GM18517 (cell line): ENCODE results near the gene USP17L30.
"Not testable (repeated sequence)": the region's sequence is repeated elsewhere in the genome, so short reads cannot be mapped to it uniquely, and the experiment has no call there.

Experiments
- ATAC-seq: cut with Tn5 transposase; IDR thresholded peaks from one replicate; pipeline ENCODE4 v1.9.1; 2021; ENCODE audit warnings: mild to moderate bottlenecking, moderate library complexity; ENCODE audit not compliant: unreplicated experiment

USP17L30 gene

DNA sequence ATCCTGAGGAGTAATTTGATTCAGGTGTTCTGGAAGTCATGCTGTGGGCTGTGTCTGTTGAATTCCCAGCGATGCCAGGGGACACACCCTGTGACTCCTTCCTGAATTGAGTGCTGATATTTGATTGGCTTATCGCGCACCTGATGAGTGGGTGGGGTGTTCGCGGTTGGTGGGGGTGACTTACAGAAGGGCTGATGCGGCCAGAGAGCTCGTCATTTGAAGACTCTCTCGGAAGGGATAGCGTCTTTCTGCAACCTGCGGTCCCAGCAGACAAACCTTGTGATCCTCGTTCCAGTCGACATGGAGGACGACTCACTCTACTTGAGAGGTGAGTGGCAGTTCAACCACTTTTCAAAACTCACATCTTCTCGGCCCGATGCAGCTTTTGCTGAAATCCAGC, at the start of gene USP17L30:
USP17L30 (plus strand) TSS at position 301 of the 400 bp plus-strand sequence; CDS start at position 301, 0 bp downstream.
- ATAC-seq: not testable (repeated sequence)

GRCh38 chr4:9324191-9324590, 38.7 kb upstream of the USP17L30 start:
- not testable (repeated sequence) for ATAC-seq

- not testable (repeated sequence) for ATAC-seq
Observed at GRCh38 chr4:9324865-9325264, 38.1 kb upstream of the USP17L30 start, which contains the start of gene USP17L24. Gene USP17L24 (plus strand): TSS chr4:9325165. CDS start chr4:9325165, 0 bp downstream.

DNA sequence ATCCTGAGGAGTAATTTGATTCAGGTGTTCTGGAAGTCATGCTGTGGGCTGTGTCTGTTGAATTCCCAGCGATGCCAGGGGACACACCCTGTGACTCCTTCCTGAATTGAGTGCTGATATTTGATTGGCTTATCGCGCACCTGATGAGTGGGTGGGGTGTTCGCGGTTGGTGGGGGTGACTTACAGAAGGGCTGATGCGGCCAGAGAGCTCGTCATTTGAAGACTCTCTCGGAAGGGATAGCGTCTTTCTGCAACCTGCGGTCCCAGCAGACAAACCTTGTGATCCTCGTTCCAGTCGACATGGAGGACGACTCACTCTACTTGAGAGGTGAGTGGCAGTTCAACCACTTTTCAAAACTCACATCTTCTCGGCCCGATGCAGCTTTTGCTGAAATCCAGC, 33.3 kb upstream of the USP17L30 start, which contains the start of gene USP17L25:
USP17L25 (plus strand) TSS at position 301 of the 400 bp plus-strand sequence; CDS start at position 301, 0 bp downstream.
- ATAC-seq: not testable (repeated sequence)

- ATAC-seq: not testable (repeated sequence)
Observed at GRCh38 chr4:9334358-9334757, 28.6 kb upstream of the USP17L30 start, which contains the start of gene USP17L26. Gene USP17L26 (plus strand): TSS chr4:9334658. CDS start chr4:9334658, 0 bp downstream.

DNA sequence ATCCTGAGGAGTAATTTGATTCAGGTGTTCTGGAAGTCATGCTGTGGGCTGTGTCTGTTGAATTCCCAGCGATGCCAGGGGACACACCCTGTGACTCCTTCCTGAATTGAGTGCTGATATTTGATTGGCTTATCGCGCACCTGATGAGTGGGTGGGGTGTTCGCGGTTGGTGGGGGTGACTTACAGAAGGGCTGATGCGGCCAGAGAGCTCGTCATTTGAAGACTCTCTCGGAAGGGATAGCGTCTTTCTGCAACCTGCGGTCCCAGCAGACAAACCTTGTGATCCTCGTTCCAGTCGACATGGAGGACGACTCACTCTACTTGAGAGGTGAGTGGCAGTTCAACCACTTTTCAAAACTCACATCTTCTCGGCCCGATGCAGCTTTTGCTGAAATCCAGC, 23.8 kb upstream of the USP17L30 start, which contains the start of gene USP17L5:
USP17L5 (plus strand) TSS at position 301 of the 400 bp plus-strand sequence; CDS start at position 301, 0 bp downstream.
- ATAC-seq: not testable (repeated sequence)

DNA sequence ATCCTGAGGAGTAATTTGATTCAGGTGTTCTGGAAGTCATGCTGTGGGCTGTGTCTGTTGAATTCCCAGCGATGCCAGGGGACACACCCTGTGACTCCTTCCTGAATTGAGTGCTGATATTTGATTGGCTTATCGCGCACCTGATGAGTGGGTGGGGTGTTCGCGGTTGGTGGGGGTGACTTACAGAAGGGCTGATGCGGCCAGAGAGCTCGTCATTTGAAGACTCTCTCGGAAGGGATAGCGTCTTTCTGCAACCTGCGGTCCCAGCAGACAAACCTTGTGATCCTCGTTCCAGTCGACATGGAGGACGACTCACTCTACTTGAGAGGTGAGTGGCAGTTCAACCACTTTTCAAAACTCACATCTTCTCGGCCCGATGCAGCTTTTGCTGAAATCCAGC, 19.1 kb upstream of the USP17L30 start, which contains the start of gene USP17L27:
USP17L27 (plus strand) TSS at position 301 of the 400 bp plus-strand sequence; CDS start at position 301, 0 bp downstream.
- ATAC-seq: not testable (repeated sequence)

- ATAC-seq: not testable (repeated sequence)
Observed at GRCh38 chr4:9348593-9348992, 14.3 kb upstream of the USP17L30 start, which contains the start of gene USP17L28. Gene USP17L28 (plus strand): TSS chr4:9348893. CDS start chr4:9348893, 0 bp downstream.

- not testable (repeated sequence) for ATAC-seq
Observed at GRCh38 chr4:9350866-9351265, 12.1 kb upstream of the USP17L30 start.

DNA sequence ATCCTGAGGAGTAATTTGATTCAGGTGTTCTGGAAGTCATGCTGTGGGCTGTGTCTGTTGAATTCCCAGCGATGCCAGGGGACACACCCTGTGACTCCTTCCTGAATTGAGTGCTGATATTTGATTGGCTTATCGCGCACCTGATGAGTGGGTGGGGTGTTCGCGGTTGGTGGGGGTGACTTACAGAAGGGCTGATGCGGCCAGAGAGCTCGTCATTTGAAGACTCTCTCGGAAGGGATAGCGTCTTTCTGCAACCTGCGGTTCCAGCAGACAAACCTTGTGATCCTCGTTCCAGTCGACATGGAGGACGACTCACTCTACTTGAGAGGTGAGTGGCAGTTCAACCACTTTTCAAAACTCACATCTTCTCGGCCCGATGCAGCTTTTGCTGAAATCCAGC, 9.6 kb upstream of the USP17L30 start, which contains the start of gene USP17L29:
USP17L29 (plus strand) TSS at position 301 of the 400 bp plus-strand sequence; CDS start at position 301, 0 bp downstream.
- not testable (repeated sequence) for ATAC-seq

DNA sequence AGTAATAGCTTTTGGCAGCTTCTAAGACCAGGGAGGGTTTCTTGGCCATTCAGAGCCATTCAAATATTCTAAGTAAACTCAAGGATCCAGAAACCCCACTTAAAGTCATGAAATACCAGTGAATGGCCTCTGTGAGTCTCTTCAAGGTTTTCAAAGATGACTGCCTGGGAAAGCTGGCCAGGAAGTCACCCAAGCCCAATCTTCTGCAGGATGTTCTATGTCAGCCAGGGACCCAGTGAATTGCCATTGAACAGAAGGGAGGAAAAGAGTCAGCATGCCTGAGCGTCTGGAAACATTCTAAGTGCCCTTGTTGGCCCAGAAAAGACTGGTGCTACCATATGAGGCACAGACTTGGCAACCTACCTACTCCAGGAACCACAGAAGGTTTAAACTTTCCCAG, 17.0 kb downstream of the USP17L30 start:
- not testable (repeated sequence) for ATAC-seq

- ATAC-seq: not testable (repeated sequence)
Observed at GRCh38 chr4:9381012-9381534, 18.1 kb downstream of the USP17L30 start.

DNA sequence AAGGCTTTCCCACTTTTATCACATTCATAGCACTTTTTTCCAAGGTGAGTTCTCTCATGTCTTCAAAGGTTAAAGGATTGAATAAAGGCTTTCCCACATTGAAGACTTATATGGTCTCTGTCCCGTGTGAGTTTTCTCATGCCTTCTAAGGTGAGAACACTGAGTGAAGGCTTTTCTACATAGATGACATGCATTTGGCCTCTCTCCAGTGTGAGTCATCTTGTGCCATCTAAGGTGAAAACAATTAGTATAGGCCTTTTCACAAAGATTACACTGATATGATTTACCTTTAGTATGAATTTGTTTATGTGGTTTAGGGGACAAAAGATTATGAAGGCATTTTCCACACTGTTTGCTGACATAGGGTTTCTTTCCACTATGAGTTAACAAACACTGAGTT, 21.2 kb downstream of the USP17L30 start:
- no peak for ATAC-seq

- not testable (repeated sequence) for ATAC-seq
Observed at GRCh38 chr4:9389001-9389400, 26.1 kb downstream of the USP17L30 start.

DNA sequence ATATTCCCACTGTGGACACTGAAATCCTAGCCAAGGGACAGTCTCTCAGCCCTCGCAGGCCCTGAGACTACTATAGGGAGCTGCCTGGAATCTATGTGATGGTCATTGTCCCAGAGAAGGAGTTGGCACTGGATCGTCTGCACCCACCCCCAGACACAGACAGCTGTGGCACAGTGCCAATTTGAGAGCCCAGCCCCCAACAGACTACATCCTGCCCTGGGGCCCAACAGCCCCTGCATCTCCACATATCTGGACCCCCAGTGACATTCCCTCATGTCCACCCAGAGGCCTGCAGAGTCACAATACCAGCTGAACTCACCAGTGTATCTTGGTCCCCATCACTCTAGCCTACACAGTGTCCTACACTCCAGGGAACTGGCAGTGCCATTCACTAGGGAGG, 42.8 kb downstream of the USP17L30 start:
- not testable (repeated sequence) for ATAC-seq

- ATAC-seq: not testable (repeated sequence)
Observed at GRCh38 chr4:9406491-9406890, 43.6 kb downstream of the USP17L30 start.

- ATAC-seq: no peak
Observed at GRCh38 chr4:9409793-9410192, 46.9 kb downstream of the USP17L30 start.
